Endothelial cell (in vitro differentiated cells): Measurements from ENCODE around the gene SLC7A5. TPM values are rescaled to one million over a fixed set of nuclear protein-coding genes. Genes with fewer than 3 reads are reported as not detected.

Experiments used
- DNase-seq: peaks from one replicate; pipeline ENCODE4 v3.0.0; 2021; ENCODE audit warnings: low spot score
- H3K27ac Mint-ChIP-seq: one replicate; pipeline ENCODE4 v1.8.0; 2021; ENCODE audit warnings: mixed read lengths, inconsistent platforms; ENCODE audit not compliant: unreplicated experiment
- H3K27me3 Mint-ChIP-seq: one replicate; pipeline ENCODE4 v1.8.0; 2021; ENCODE audit warnings: mild to moderate bottlenecking, moderate library complexity, mixed read lengths, inconsistent platforms; ENCODE audit not compliant: unreplicated experiment
- H3K36me3 Mint-ChIP-seq: one replicate; pipeline ENCODE4 v1.8.0; 2021; ENCODE audit warnings: mild to moderate bottlenecking, low read depth, mixed read lengths, inconsistent platforms; ENCODE audit not compliant: unreplicated experiment
- H3K4me1 Mint-ChIP-seq: one replicate; pipeline ENCODE4 v1.8.0; 2021; ENCODE audit warnings: mild to moderate bottlenecking, mixed read lengths, inconsistent platforms; ENCODE audit not compliant: unreplicated experiment
- H3K4me3 Mint-ChIP-seq: one replicate; pipeline ENCODE4 v1.8.0; 2021; ENCODE audit warnings: mild to moderate bottlenecking, mixed read lengths, inconsistent platforms; ENCODE audit not compliant: unreplicated experiment
- H3K9me3 Mint-ChIP-seq: one replicate; pipeline ENCODE4 v1.8.0; 2021; ENCODE audit warnings: mixed read lengths, inconsistent platforms; ENCODE audit not compliant: unreplicated experiment
- CTCF ChIP-seq: fragments of 200-600 bp; sonication (generic); IDR thresholded peaks from one replicate; pipeline ENCODE4 v1.5.0; 2021; ENCODE audit warnings: antibody characterized with exemption; ENCODE audit not compliant: unreplicated experiment
- total RNA-seq: library from RNA; stranded (reverse); fragmentation: NEBNext Ultra II Directional; extraction: Animal tissue kit (Norgen Biotek cat#: 25700); gene quantifications from one replicate; pipeline ENCODE4 v1.2.1, GENCODE V29; 2021; ENCODE audit not compliant: unreplicated experiment

SLC7A5 gene
- total RNA-seq, 1 donor from 2014 or later, result 18.8 TPM

DNA sequence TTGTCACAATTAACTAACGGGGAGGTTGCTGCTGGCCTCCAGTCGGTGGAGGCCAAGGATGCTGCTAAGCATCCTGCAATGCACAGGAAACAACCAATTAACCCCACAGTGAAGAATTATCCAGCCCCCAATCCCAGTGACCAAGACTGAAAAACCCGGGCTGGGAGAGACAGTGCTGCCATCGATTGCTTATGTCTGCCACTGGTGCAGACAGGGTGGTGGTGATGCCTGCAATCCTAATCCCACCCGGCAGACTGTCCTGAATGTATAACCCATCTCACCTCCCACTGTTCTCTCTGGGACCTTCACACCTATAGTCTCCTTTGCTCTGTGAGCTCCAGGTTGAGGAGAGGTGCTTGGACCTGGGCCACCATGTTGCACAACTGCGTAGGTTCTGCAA, 61.2 kb downstream of the SLC7A5 start:
- no peaks in the 10 kb centered on the region for H3K9me3 Mint-ChIP-seq
- no peaks in the 10 kb centered on the region for H3K4me1 Mint-ChIP-seq
- no peaks in the 10 kb centered on the region for H3K36me3 Mint-ChIP-seq
- no peak for DNase-seq
- no peak overlapping the region for H3K27ac Mint-ChIP-seq
- no peak overlapping the region for H3K4me3 Mint-ChIP-seq
- no peak for TF ChIP-seq CTCF
- H3K27me3 Mint-ChIP-seq, result peaks cover 4% of the 10 kb centered on the region

DNA sequence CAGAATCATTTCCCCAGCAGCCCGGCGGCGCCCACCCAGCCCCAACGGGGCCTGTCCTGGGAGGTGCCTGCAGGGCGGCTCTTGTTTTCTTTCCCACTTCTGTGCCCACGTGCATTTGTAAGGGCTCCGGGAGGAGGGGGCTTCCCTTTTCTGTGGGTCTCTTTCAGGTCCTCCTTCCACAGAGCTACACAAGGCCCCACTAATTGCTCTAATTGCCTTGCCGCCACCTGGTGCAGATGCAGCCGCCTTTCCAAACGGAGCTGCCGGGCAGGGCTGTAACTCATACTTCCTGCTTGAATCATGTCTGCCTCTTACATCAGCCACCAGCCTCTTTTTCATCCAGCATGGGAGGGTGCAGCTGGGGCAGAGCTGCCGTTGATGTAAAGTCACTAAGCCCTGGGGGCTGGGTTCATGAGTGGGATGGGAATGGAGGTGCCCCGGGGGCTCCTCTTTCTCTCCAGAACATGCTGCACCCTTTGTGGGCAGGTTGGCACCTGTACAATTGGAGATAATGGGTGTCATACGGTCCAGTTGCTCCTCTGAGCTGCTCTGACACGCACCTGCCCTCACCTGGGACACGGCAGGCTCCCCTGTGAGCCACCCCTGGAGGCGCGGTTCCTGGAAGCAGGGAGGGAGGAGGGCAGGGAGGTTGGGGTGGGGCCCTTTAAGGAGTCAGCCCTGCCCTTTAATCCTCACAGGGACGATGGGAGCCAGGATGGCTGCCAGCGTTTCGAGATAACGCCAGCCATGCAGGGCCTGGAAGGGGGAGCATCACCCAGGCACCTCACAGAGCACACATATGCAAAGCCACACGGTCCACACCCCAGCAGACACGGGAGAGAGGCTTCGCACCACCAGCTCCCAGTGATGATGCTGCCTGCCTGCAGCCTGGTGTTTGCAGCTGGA, 62.4 kb downstream of the SLC7A5 start:
- Mint-ChIP-seq H3K4me1 (no peaks in the 10 kb centered on the region), H3K36me3 (no peaks in the 10 kb centered on the region), H3K27me3 (peaks cover 6% of the 10 kb centered on the region), H3K27ac (no peak overlapping the region), H3K9me3 (no peaks in the 10 kb centered on the region), H3K4me3 (no peak overlapping the region)
- DNase-seq, result no peak
- TF ChIP-seq CTCF, result no peak

DNA sequence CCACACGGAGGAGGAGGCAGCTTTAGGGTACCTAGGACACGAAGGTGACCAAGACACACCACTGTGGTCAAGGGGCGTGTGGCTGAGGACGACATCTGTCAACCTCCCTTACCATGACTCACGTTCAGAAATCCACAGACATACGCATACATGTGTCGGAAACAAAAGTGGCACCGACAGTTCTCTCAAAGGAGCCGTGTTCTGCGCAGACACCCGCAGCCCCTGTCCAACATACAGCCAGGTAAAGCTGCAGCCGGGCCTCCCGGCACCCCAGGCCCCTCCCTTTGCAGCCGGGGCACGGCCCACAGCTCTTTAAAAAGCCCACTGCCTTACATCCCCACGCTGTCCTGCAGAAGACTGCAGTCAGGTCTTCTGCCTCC, 63.1 kb downstream of the SLC7A5 start:
- H3K4me3 Mint-ChIP-seq, result no peak overlapping the region

DNA sequence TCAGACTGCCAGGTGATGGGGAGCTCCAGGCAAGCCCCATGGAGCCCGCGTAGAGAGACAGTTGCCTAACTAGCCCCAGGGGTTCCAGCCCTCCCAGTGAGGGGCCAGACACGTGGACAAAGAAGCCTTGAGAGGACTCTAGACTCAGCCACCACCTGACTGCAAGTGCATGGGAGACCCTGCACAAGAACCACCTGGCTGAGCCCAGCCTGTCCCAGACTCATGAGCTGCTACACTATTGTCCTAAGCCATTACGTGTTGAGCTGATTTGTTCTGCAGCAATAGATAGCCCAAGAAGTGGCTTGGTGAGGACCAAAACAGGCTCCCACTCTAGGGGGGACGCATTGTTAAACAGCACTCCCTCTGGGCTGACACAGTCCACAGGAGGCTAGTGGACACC, 65.9 kb downstream of the SLC7A5 start:
- Mint-ChIP-seq H3K27me3 (peaks cover 3% of the 10 kb centered on the region), H3K9me3 (no peaks in the 10 kb centered on the region), H3K27ac (no peak overlapping the region), H3K36me3 (no peaks in the 10 kb centered on the region), H3K4me3 (no peak overlapping the region), H3K4me1 (no peaks in the 10 kb centered on the region)
- no peak for DNase-seq
- TF ChIP-seq CTCF, result no peak

More for the DNA sequence above, 63.1 kb downstream of the SLC7A5 start:
- no peaks in the 10 kb centered on the region for H3K9me3 Mint-ChIP-seq
- no peaks in the 10 kb centered on the region for H3K36me3 Mint-ChIP-seq
- peaks cover 6% of the 10 kb centered on the region for H3K27me3 Mint-ChIP-seq
- no peak overlapping the region for H3K27ac Mint-ChIP-seq
- DNase-seq, result no peak
- no peaks in the 10 kb centered on the region for H3K4me1 Mint-ChIP-seq
- no peak for TF ChIP-seq CTCF

DNA sequence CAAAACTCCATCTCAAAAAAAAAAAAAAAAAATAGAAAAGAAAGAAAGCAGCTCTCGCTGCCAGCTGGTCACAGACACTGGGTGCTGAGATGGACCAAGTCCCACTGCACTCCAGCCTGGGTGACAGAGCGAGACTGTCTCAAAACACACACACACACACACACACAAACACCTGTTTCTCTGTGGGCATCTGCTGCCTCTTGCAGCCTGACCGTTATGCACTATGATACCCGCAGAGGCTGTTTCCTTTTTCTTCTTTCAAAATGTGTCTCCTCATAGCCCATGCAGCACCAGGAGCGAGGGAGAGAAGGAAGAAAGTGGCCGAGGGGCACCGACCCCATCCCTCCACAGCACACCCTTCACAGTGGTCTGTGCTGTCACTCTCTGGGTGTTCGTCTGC, 66.6 kb downstream of the SLC7A5 start:
- no peak overlapping the region for H3K4me3 Mint-ChIP-seq
- H3K27ac Mint-ChIP-seq, result no peak overlapping the region
- no peak for DNase-seq
- no peaks in the 10 kb centered on the region for H3K36me3 Mint-ChIP-seq
- TF ChIP-seq CTCF, result no peak
- H3K27me3 Mint-ChIP-seq, result peaks cover 3% of the 10 kb centered on the region
- no peaks in the 10 kb centered on the region for H3K9me3 Mint-ChIP-seq
- no peaks in the 10 kb centered on the region for H3K4me1 Mint-ChIP-seq
